Immature natural killer cell (primary cell): ENCODE results near the gene RSPH6A. TPM values are rescaled to one million over a fixed set of nuclear protein-coding genes. Genes with fewer than 3 reads are reported as not detected.

ENCODE experiments used
- DNase-seq, 3 donors: peaks; one replicate each; pipeline ENCODE4 v3.0.0; 2022; ENCODE audit warnings: mixed read lengths in 1 of 3
- H3K27ac Mint-ChIP-seq, 6 donors: one replicate each; pipeline ENCODE4 v1.8.0; 2020; ENCODE audit warnings: mixed read lengths in 6 of 6, mild to moderate bottlenecking in 5 of 6, inconsistent platforms in 4 of 6, moderate library complexity in 3 of 6
- H3K27me3 Mint-ChIP-seq, 3 donors: one replicate each; pipeline ENCODE4 v1.8.0; 2020 to 2021; ENCODE audit warnings: low read depth in 3 of 3, mild to moderate bottlenecking in 3 of 3, mixed read lengths in 3 of 3, moderate library complexity in 3 of 3, inconsistent platforms in 1 of 3
- H3K36me3 Mint-ChIP-seq, 3 donors: one replicate each; pipeline ENCODE4 v1.8.0; 2020; ENCODE audit warnings: mixed read lengths in 3 of 3, inconsistent platforms in 2 of 3, mild to moderate bottlenecking in 2 of 3
- H3K4me1 Mint-ChIP-seq, 2 donors: one replicate each; pipeline ENCODE4 v1.8.0; 2020; ENCODE audit warnings: inconsistent platforms in 2 of 2, mild to moderate bottlenecking in 2 of 2, mixed read lengths in 2 of 2, moderate library complexity in 1 of 2
- H3K4me3 Mint-ChIP-seq, 5 donors: one replicate each; pipeline ENCODE4 v1.8.0; 2020; ENCODE audit warnings: mild to moderate bottlenecking in 5 of 5, mixed read lengths in 5 of 5, inconsistent platforms in 3 of 5, moderate library complexity in 3 of 5
- H3K9me3 Mint-ChIP-seq, 6 donors: one replicate each; pipeline ENCODE4 v1.8.0; 2020; ENCODE audit warnings: mild to moderate bottlenecking in 6 of 6, mixed read lengths in 6 of 6, inconsistent platforms in 4 of 6, moderate library complexity in 3 of 6
- polyA plus RNA-seq, 3 donors: library from polyadenylated mRNA; unstranded; fragments of 300-500 nt; fragmentation: Illumina TruSeq; gene quantifications; one replicate each; pipeline ENCODE4 v1.2.3, GENCODE V29; 2021

RSPH6A gene
- polyA plus RNA-seq, 3 donors from 2014 or later = not detected

DNA sequence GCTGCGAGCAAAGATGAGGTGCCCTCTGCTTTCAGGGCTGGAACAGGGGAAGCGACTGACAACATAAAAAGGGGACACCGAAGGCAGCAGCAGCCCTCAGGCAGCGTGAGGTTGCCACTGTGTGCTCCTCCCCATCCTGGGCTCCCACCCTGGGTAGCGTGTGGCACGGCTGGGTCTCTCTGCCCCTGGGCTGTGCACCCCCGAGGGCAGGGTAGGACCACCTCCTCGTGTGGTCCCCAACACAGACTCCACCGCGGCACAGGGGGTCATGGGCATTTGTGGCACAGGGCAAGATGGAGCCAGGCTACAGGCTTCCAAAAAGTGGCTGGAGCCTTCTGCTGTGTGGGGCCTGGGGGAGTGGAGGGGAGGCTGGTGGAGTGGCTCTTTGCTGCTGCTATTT lies 6.5 kb upstream of the RSPH6A start:
- DNase-seq = no peak
- Mint-ChIP-seq H3K27me3 (peaks cover 4 to 8% (median 8%) of the 10 kb centered on the region in 3 donors), H3K9me3 (no peaks in the 10 kb centered on the region), H3K4me1 (peaks cover 4 to 6% of the 10 kb centered on the region in 2 donors), H3K4me3 (no peak overlapping the region), H3K27ac (no peak overlapping the region), H3K36me3 (peaks cover 5 to 9% (median 6%) of the 10 kb centered on the region in 3 donors)

DNA sequence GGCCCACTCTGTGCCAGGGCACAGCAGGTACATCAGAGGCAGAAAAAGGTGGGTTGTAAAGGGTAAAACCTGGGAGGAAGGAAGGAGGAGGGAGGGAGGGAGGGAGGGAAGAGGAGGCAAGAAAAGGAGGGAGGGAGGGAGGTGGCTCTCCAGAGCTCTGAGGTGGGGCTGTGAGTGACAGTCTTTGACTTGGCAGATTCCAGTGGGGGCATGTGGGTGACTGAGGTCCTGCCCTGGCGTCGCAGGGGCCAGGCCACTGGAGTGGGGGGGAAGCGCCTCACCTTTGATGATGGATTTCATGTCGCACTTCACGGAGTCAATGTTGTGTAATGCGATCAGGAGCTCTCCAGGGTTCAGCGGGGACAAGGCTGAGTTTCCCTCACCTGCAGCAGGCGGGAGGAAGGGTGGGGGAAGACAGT lies 6.0 kb upstream of the RSPH6A start:
- H3K27ac Mint-ChIP-seq = no peak overlapping the region
- H3K4me1 Mint-ChIP-seq = peaks cover 4 to 6% of the 10 kb centered on the region in 2 donors
- H3K27me3 Mint-ChIP-seq = peaks cover 4 to 8% (median 8%) of the 10 kb centered on the region in 3 donors
- DNase-seq = no peak
- H3K9me3 Mint-ChIP-seq = no peaks in the 10 kb centered on the region
- no peak overlapping the region for H3K4me3 Mint-ChIP-seq
- peaks cover 5 to 9% (median 6%) of the 10 kb centered on the region in 3 donors for H3K36me3 Mint-ChIP-seq

DNA sequence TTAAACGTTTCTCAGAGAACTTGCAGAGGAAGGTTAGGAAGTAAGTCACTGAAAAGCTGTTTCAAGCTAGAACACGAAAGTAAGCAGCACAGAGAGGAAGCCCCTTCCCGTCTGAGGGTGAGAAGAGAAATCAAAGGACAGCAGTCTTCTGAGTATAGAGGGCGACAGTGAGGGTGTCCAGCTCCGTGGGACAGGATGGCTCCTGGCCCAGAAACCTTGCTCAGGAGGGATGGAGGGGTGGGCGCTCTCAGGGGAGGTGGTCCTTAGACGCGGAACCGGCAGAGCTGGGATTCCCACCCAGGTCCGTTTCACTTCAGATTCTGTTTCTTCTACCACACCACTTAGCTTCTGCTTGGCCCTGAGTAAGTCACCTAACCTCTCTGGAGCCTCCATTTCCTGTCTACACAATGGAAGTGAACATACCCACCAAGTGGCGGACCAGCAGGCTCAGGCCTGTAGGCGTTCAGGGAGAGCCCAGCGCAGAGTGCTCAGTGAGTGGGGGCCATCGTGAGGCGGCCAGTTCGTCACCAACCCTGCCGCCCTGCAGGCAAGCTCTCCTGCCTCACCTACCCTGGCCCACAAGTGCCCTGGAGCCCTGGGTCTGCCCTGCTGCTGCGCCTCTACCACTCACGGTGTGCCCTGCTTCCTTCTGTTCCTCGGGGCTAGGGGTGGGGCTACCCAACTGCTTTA lies 5.5 kb upstream of the RSPH6A start:
- Mint-ChIP-seq H3K4me3 (no peak overlapping the region), H3K9me3 (no peaks in the 10 kb centered on the region), H3K4me1 (peaks cover 6% of the 10 kb centered on the region in 2 donors), H3K27me3 (peaks cover 4 to 8% (median 8%) of the 10 kb centered on the region in 3 donors), H3K36me3 (peaks cover 5 to 9% (median 6%) of the 10 kb centered on the region in 3 donors), H3K27ac (peak overlapping the region in 1 of 6 donors; percentile 38)
- no peak for DNase-seq

DNA sequence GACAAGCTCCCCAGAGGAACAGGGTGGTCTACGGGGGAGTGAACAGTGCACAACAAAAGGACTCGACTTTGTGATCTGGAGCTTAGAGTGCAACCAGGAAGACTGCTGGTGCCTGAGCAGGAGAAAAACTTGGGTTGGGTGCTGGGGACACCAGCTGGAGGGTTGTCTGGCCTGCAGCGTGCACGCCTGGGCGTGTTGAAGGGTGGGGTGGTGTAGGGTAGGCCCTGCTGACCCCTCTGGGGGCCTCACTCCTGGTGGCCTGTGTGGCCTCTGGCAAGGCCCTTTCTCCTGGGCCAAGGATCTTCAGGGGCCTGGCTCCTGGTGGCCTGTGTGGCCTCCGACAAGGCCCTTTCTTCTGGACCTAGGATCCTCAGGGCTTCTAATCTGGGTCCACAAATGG lies 4.7 kb upstream of the RSPH6A start:
- H3K27ac Mint-ChIP-seq = peak overlapping the region in 1 of 6 donors; percentile 34
- peaks cover 6 to 7% of the 10 kb centered on the region in 2 donors for H3K4me1 Mint-ChIP-seq
- H3K36me3 Mint-ChIP-seq = peaks cover 5 to 9% (median 6%) of the 10 kb centered on the region in 3 donors
- H3K27me3 Mint-ChIP-seq = peaks cover 4 to 8% (median 8%) of the 10 kb centered on the region in 3 donors
- no peak overlapping the region for H3K4me3 Mint-ChIP-seq
- H3K9me3 Mint-ChIP-seq = no peaks in the 10 kb centered on the region
- no peak for DNase-seq

DNA sequence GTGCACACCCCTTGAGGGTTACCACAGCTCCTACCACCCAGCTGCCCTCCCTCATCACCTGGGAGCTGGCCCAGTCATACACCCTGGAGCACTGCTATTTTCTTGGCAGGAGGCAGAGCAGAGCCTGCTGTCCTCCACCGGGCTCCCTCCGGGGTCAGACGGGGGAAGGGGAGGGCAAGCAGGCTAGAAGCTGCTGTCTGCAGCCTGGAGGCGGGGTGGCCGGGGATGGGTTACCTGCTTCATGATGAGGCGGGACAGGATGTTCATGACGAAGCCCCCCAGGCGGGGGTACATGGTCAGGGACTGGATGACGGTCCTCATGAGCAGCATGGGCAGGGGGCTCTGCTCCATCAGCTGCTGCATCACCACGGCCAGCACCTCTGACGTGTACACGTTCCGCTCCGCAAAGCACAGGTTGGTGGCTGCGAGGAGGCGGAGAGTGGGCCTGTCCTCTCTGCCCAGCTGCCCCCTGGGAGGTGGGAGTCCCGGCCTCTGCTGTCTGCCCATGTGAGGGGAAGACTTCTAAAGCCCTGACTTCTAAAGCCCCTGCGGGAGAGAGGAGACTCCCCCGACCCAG lies 2.7 kb upstream of the RSPH6A start:
- Mint-ChIP-seq H3K27ac (no peak overlapping the region), H3K27me3 (peaks cover 4 to 13% (median 9%) of the 10 kb centered on the region in 3 donors), H3K9me3 (no peaks in the 10 kb centered on the region), H3K36me3 (peaks cover 0 to 3% (median 0%) of the 10 kb centered on the region in 3 donors), H3K4me1 (peaks cover 6 to 7% of the 10 kb centered on the region in 2 donors), H3K4me3 (no peak overlapping the region)
- no peak for DNase-seq

DNA sequence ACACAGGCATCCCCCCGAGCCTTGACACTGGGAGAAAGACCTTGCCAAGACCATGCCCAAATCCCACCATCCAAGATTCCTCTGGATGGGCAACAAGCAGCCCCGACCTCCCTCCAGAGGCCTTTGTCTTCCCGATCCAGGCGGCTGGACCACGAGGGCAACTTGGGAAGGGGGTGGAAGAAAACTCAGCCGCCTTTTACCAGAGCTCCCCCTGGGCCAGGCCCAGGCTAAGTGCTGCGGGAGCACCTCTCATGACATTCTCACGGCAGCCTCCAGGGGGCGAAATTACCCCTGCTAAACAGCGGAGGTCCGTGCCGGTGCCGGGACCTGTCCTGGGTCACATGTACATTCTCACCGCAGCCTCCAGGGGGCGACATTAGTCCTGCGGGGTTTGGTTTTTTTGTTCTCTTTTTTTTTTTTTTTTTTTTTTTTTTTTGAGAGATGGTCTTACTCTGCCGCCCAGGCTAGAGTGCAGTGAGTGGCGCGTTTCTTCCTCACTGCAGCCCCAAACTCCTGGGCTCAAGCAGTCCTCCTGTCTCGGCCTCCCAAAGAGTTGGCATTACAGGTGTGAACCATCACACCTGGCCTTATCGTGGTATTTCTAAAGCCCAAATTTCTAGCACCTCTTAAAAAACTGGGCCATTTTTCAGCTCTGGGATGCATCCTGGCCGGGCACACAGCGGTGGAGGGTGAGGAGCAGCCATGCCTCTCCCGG lies 2.1 kb upstream of the RSPH6A start:
- DNase-seq = peak; percentile 92 to 95 (median 94)
- peaks cover 4 to 13% (median 12%) of the 10 kb centered on the region in 3 donors for H3K27me3 Mint-ChIP-seq
- peak overlapping the region; percentile 33 to 58 (median 46) for H3K4me3 Mint-ChIP-seq
- peak overlapping the region in 3 of 6 donors; percentile 45 to 87 (median 71) for H3K27ac Mint-ChIP-seq
- H3K36me3 Mint-ChIP-seq = peaks cover 0 to 3% (median 0%) of the 10 kb centered on the region in 3 donors
- H3K4me1 Mint-ChIP-seq = peaks cover 6 to 7% of the 10 kb centered on the region in 2 donors
- no peaks in the 10 kb centered on the region for H3K9me3 Mint-ChIP-seq

DNA sequence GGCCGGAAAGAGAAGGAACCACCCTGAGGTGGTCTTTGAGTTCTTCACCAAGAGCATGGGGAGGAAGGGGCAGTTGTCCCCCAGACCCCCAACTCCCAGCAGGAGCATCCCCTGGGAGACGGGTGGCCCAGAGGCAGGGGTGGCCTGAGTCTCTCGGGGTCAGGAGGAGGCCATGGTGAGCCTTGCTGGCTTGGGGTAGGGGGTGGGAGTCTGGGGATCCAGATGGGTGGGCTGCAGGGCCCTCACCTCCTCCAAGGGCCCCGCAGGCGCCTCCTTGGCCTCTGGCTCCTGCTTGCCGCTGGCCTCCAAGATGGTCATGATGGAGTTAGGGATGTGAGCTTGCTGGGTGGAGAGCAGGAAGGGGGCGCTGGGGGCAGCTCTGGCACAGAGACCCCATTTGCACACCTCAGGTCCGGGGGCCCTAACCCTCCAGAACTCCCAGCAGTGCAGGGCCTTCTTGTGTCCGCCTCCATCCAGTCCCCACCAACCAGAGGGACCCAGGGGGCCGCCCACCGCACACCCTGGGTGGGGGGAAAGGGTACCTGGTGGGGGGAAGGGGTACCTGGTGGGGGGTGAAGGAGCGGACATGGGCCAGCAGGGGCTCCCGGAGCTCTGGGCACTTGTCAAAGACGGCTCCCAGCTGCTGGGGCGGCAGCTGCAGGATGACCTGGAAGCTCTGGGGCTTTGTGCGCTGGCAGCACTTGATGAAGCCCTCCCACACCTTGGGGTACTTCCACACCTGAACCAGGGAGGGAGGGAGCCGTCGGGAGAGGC lies 1.3 kb upstream of the RSPH6A start:
- Mint-ChIP-seq H3K27ac (no peak overlapping the region), H3K4me3 (no peak overlapping the region), H3K4me1 (peaks cover 6 to 7% of the 10 kb centered on the region in 2 donors), H3K9me3 (no peaks in the 10 kb centered on the region), H3K36me3 (peaks cover 0 to 3% (median 0%) of the 10 kb centered on the region in 3 donors), H3K27me3 (peaks cover 4 to 14% (median 13%) of the 10 kb centered on the region in 3 donors)
- no peak for DNase-seq

DNA sequence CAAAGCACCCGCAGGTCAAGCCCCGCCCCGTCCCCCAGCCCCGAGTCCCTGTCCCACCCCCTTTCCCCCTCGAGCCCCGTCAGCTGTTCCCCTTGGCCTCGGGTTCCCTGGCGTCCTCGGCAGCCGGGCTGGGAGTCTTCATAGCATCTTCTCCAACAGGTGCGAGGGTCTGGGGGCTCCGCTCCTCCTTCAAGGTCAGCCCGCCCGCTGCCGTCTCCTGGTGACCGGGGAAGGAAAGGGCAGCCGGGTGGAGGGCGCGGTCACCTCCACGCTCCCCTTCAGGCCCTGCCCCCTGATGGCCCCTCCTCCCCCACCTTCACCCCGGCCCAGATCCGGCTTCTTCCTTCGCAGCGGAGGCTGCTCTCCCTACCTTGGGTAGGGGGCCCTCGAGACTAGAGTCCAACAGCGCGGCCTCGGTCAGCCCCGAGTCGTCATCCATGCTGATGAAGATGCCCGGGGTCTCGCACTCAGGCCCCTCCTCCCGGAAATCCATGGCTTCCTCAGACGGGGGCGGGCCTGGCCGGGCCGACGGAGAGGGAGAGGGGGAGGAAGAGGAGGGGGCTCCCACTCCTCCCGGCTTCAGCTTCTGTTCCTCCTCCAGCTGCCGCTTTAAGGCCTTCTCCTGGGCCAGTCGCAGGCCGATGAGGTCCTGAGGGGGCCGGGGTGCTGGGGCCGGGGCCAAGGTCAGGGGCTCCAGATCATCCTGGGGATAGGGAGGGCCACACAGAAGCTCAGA lies 541 bp upstream of the RSPH6A start:
- H3K36me3 Mint-ChIP-seq = peaks cover 0 to 3% (median 0%) of the 10 kb centered on the region in 3 donors
- no peak overlapping the region for H3K27ac Mint-ChIP-seq
- no peak for DNase-seq
- H3K9me3 Mint-ChIP-seq = no peaks in the 10 kb centered on the region
- H3K27me3 Mint-ChIP-seq = peaks cover 4 to 13% (median 13%) of the 10 kb centered on the region in 3 donors
- peaks cover 6 to 7% of the 10 kb centered on the region in 2 donors for H3K4me1 Mint-ChIP-seq
- peak overlapping the region; percentile 57 to 78 (median 66) for H3K4me3 Mint-ChIP-seq

DNA sequence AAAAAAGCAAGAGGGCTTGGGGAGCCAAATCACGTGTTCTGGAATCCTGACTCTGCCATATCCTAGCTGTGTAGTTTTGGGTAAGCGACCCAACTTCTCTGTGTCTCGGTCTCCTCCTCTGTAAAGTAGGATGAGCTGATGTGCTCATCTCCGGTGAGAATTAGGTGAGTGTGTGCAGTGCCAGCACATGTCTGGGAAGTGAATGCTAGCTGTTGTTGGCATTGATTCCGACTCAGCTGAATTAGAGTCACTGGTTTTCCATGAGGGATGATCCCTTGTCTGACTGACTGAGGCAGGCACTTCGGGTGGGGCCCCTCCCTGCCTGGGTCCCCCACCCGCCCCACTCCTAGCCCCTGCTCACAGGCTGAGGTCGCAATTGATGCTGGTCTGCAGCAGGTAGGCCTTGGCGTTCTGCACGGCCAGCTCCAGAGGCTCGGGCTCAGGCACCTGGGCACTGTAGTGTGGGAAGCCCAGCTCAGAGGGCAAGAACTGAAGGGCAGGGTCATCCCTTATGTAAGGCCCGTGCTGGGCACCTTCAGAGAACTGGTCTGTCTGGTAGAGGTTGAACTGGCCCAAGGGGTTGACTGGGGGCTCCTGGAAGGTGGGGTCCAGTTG lies 835 bp downstream of the RSPH6A start:
- Mint-ChIP-seq H3K27ac (no peak overlapping the region), H3K9me3 (no peaks in the 10 kb centered on the region), H3K4me1 (peaks cover 6 to 7% of the 10 kb centered on the region in 2 donors), H3K27me3 (peaks cover 4 to 14% (median 13%) of the 10 kb centered on the region in 3 donors), H3K36me3 (no peaks in the 10 kb centered on the region), H3K4me3 (peak overlapping the region in 1 of 5 donors; percentile 40)
- DNase-seq = no peak

DNA sequence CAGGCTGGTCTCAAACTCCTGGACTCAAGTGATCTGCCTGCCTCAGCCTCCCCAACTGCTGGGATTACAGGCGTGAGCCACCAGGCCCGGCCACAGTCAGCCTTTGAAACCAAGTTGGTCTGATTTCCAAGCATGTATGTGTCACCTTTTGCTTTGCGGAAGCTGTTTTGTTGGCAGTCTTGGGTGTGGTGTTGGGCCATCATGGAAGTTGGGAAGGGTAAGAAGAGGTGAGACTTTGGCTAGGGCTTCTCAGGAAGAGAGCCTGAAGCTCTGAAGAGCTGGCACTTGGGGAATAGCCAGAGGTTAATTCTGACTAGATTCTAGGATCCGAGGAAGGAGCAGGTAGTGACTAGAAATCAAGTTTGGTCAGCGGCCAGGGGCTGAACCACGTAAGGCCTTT lies 2.8 kb downstream of the RSPH6A start:
- Mint-ChIP-seq H3K27me3 (peaks cover 3 to 12% (median 10%) of the 10 kb centered on the region in 3 donors), H3K4me3 (no peak overlapping the region), H3K9me3 (no peaks in the 10 kb centered on the region), H3K36me3 (no peaks in the 10 kb centered on the region), H3K4me1 (peaks cover 5 to 6% of the 10 kb centered on the region in 2 donors), H3K27ac (no peak overlapping the region)
- DNase-seq = no peak

DNA sequence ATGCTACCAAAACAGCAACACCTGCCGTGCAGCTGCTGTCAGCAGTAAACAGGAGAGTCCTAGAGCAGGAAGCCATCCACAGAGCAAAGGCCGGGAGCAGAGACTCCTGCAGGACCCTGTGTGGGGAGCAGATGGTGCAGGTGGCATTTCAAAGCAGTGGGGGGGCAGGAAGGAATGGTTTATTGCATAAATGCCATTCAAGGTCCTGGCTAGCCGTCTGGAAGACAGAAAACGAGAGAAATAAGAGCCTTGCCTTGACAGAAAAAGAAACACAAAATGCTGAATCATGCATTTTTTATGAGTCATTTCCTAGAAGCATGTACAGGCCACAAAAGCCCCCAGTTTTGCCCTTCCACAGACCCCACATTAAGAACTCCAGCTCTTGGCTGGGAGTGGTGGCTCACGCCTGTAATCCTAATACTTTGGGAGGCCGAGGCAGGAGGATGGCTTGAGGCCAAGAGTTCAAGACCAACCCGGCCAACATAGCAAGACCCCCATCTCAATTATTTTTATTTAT lies 5.4 kb downstream of the RSPH6A start:
- no peaks in the 10 kb centered on the region for H3K36me3 Mint-ChIP-seq
- no peak for DNase-seq
- peaks cover 0 to 7% (median 7%) of the 10 kb centered on the region in 3 donors for H3K27me3 Mint-ChIP-seq
- H3K27ac Mint-ChIP-seq = no peak overlapping the region
- H3K4me3 Mint-ChIP-seq = no peak overlapping the region
- no peaks in the 10 kb centered on the region for H3K9me3 Mint-ChIP-seq
- H3K4me1 Mint-ChIP-seq = no peaks in the 10 kb centered on the region

DNA sequence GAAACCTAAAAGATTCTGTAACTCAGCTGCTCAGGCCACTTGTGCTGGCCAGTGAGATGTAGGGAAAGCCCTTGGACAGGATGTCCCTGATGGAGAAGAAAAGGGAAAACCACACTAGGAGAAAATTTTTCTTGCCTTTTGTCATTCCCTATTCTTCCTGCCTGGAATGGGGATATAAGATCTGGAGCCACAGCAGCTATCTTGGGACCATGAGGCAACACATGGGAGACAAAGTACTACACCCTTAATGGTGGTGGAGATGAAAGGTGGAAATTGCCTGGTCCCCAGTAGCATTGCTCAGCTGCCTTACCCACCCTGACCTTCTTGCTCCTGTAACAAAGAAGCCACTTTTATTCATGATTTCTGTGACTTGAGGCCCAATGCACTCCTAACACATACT lies 9.4 kb downstream of the RSPH6A start:
- no peak for DNase-seq
- H3K4me1 Mint-ChIP-seq = no peaks in the 10 kb centered on the region
- H3K27me3 Mint-ChIP-seq = peaks cover 3 to 7% (median 6%) of the 10 kb centered on the region in 3 donors
- H3K36me3 Mint-ChIP-seq = no peaks in the 10 kb centered on the region
- no peaks in the 10 kb centered on the region for H3K9me3 Mint-ChIP-seq
- H3K4me3 Mint-ChIP-seq = no peak overlapping the region
- H3K27ac Mint-ChIP-seq = no peak overlapping the region
